Peyer's patch (tissue), 4 donors: ENCODE measurements around the gene ZNF616.

Experiments used
- POLR2A ChIP-seq, 2 donors: fragments of 450-650 bp; IDR thresholded peaks; one replicate each; pipeline ENCODE4 v1.5.1; 2017; ENCODE audit warnings: antibody characterized with exemption in 2 of 2, mild to moderate bottlenecking in 2 of 2, moderate library complexity in 2 of 2
- TF ChIP-seq, protein P1 (sequence below), 6 experiments: fragments of 450-650 bp in 4 of 6; fragments of 200-600 bp in 2 of 6; sonication (generic) in 1 of 6; IDR thresholded peaks; one replicate each; pipeline ENCODE4 v1.5.1; 2017 to 2019; ENCODE audit warnings: antibody characterized with exemption in 6 of 6, mild to moderate bottlenecking in 3 of 6, moderate library complexity in 1 of 6

DNA sequence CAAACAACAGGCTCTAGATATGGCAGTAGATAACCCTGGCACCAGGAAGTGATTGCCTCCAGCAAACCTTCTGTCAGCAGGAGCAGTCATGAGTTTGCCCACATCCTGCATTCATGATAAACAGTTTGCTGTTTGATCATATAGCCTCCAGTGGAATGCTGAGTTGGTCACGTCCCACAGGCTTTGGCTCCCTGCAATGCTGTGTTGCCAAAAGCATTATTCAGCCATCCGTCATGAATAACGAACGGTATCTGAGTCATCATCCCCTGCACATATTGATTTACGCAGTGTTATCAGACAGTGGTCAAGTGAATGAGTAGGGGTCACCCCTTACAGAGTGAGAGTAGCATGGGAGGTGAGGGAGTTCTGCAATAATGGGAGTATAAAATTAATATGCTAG is 69.2 kb downstream of the ZNF616 start:
- TF ChIP-seq, protein P1, sequence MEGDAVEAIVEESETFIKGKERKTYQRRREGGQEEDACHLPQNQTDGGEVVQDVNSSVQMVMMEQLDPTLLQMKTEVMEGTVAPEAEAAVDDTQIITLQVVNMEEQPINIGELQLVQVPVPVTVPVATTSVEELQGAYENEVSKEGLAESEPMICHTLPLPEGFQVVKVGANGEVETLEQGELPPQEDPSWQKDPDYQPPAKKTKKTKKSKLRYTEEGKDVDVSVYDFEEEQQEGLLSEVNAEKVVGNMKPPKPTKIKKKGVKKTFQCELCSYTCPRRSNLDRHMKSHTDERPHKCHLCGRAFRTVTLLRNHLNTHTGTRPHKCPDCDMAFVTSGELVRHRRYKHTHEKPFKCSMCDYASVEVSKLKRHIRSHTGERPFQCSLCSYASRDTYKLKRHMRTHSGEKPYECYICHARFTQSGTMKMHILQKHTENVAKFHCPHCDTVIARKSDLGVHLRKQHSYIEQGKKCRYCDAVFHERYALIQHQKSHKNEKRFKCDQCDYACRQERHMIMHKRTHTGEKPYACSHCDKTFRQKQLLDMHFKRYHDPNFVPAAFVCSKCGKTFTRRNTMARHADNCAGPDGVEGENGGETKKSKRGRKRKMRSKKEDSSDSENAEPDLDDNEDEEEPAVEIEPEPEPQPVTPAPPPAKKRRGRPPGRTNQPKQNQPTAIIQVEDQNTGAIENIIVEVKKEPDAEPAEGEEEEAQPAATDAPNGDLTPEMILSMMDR (IDR thresholded peaks at IDR 0.05) = no peak
- TF ChIP-seq POLR2A (IDR thresholded peaks at IDR 0.05) = no peak
